GM12865 (cell line): ENCODE data around the gene MBLAC1.

ENCODE experiments used
- DNase-seq: peaks from one replicate; pipeline ENCODE4 v3.0.0; 2010; ENCODE audit warnings: low read depth
- H3K4me3 ChIP-seq: 2 replicates; pipeline ENCODE4 v1.5.1; 2011; ENCODE audit warnings: mild to moderate bottlenecking, low read depth, low read length, control low read depth
- TF ChIP-seq, protein P1 (sequence below): IDR thresholded peaks from 2 replicates; pipeline ENCODE4 v1.5.1; 2011; ENCODE audit warnings: low read length, control low read depth, low read depth, inconsistent platforms; ENCODE audit not compliant: insufficient read depth; ENCODE audit errors: missing control alignments

The MBLAC1 gene

DNA sequence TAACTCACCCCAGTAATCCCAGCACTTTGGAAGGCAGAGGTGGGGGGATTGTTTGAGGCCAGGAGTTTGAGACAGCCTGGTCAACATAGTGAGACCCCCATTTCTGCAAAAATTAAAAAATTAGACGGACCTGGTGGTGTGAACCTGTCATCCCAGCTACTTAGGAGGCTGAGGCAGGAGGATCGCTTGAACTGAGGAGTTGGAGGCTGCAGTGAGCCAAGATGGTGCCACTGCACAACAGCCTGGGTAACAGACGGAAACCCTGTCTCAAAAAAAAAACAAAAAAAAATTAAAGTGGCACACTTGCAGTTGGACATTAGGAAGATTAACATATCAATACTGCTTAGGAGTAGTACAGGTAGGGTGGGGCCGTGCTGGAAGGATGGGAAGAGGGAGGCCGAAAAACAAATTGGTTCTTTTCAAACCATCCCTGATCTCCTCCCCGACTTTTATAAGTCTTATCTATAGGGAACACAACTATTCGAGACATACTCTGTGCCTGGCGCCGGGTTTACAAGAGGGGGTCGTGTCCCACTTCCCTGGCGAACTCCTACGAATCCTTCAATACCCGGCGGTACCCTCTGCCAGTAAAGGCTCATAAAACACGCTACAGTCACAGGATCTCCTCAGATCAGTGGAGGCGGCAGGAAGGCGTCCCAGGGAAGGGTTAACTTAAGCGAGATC is 8.2 kb upstream of the MBLAC1 start:
- peak overlapping the region; percentile 99 for H3K4me3 ChIP-seq
- TF ChIP-seq, protein P1, sequence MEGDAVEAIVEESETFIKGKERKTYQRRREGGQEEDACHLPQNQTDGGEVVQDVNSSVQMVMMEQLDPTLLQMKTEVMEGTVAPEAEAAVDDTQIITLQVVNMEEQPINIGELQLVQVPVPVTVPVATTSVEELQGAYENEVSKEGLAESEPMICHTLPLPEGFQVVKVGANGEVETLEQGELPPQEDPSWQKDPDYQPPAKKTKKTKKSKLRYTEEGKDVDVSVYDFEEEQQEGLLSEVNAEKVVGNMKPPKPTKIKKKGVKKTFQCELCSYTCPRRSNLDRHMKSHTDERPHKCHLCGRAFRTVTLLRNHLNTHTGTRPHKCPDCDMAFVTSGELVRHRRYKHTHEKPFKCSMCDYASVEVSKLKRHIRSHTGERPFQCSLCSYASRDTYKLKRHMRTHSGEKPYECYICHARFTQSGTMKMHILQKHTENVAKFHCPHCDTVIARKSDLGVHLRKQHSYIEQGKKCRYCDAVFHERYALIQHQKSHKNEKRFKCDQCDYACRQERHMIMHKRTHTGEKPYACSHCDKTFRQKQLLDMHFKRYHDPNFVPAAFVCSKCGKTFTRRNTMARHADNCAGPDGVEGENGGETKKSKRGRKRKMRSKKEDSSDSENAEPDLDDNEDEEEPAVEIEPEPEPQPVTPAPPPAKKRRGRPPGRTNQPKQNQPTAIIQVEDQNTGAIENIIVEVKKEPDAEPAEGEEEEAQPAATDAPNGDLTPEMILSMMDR = no peak
- DNase-seq = no peak

DNA sequence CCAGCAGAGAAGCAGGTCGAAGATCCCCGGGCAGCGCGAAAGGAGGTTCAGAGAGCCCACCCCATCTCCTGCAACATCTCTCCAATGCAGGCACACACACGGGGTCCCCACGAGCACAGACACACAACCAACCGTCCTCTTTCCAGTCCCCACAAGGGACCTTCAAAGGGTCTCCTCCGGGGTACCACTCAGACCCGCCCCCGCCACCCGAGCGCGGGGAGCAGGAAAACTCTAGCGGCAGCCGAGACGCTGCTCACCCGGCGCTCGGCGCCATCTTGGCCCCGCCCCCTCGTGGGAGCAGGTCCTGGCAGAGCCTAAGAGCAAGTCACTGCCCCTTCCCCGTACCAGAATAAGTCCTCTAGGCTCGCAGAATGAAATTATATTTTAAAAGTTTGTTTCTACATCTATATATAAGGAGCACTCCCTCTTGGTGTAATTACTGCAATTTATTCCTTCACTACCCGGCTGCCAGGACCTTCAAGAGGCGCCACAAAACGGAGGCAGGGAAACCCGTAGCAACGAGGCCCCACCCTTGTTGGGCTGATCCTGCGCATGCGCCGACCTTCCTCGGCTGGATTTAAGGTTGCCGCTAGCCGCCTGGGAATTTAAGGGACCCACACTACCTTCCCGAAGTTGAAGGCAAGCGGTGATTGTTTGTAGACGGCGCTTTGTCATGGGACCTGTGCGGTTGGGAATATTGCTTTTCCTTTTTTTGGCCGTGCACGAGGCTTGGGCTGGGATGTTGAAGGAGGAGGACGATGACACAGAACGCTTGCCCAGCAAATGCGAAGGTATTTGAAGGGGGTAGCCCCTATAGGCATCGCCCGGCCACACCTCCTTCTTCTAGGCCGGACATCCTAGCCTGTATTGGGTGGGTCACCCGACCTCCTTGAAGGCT is 7.4 kb upstream of the MBLAC1 start, which contains the start of the genes CNPY4 and TAF6:
Gene CNPY4 (plus strand): TSS at position 563 of the 898 bp plus-strand sequence. CDS start 111 bp downstream, at position 674.
Gene TAF6 (minus strand): TSS at position 287 of the 898 bp plus-strand sequence. CDS start 5,149 bp downstream, outside the sequence.
- peak within 1 kb of the TSS; percentile 99 for H3K4me3 ChIP-seq
- TF ChIP-seq, protein P1 = no peak
- peak; percentile 97 for DNase-seq

DNA sequence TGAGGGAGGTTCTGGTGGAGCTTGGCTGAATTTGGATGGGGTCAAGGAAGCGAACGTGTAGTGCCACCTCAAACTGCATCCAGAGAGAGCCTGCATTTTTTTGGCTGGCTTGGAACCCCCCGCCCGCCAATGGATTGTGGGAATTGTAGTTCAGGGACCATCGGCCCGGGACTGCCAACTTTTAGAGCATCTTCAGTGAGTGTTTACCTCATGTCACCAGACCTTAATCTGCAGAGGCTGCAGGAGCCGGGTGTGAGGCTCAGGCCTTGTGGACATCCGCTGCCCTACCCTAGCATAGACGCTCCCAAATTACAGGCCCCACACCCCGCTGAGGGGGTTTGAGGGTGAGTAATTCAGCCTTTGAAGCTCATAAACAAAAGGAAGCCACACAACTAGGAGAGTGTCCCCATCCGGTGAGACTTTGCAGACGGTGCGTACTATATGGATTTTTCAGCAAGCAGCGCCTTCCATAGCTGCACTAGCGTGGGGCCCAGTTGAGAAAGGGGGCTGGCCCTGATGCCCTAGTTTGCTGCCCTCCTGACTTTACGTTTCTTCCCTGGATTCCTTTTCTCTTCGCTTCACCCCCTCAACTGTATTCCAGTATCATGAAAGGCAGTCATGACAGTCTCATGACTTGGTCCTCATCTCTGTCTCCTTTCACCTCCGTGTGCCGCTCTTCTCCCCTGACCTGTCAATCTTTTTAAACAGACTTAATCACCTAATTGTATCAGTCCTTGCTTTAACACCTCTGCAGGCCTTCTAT is 6.6 kb upstream of the MBLAC1 start:
- TF ChIP-seq, protein P1 = no peak
- peak; percentile 71 for DNase-seq

DNA sequence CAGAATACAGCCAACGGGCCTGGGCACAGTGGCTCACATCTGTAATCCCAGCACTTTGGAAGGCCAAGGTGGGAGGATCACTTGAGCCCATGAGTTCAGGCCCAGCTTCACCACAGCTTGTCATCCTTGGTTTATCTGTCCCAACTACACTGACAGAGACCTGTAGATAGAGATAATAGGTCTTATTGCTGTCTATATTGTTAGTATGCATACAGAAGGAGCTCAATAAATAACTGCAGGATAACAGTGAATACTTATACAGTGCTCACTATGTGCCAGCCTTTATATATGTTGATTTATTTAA is 6.1 kb upstream of the MBLAC1 start:
- no peak overlapping the region for H3K4me3 ChIP-seq
- DNase-seq = no peak
- TF ChIP-seq, protein P1 = no peak

More for the DNA sequence above, 6.6 kb upstream of the MBLAC1 start:
- H3K4me3 ChIP-seq = peak overlapping the region; percentile 99

DNA sequence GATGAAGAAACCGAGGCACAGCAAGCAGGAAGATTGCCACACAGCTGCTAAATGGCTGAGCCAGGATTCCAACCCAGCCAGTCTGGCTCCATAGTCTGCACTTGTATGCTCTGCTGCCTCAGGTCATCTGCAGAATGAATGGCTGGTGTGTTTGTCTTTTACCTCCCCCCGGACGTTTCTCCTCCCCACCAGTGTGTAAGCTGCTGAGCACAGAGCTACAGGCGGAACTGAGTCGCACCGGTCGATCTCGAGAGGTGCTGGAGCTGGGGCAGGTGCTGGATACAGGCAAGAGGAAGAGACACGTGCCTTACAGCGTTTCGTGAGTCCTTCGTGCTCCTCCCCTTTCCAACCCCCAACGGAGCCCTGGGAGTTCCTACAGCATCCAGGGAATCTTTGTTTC is 4.7 kb upstream of the MBLAC1 start:
- no peak for DNase-seq
- TF ChIP-seq, protein P1 = no peak
- H3K4me3 ChIP-seq = no peak overlapping the region

DNA sequence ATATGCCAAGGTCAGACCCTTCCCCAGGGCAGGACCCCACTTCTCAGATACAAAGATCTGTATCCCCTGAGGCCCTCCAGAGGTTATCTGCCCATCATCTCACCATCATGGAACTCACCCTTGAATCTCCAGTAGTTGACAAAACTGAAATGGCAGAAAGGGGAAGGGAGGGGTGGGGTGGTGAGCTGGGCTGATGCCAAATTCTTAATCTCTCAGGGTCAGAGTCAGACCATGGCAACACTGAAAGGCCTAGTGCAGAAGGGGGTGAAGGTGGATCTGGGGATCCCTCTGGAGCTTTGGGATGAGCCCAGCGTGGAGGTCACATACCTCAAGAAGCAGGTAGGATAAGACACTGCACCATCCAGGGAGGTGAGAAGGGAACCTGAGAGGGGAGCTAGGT is 4.2 kb upstream of the MBLAC1 start:
- DNase-seq = no peak

More for the DNA sequence above, 4.2 kb upstream of the MBLAC1 start:
- TF ChIP-seq, protein P1 = no peak
- H3K4me3 ChIP-seq = no peak overlapping the region
